K562 (cell line): ENCODE results near the gene RHOB. TPM values are rescaled to one million over a fixed set of nuclear protein-coding genes. Genes with fewer than 3 reads are reported as not detected.

Source experiments
- BCLAF1 ChIP-seq, 2 experiments: fragments of 450-650 bp in 1 of 2; IDR thresholded peaks; 2 replicates each; pipeline ENCODE4 v1.6.1; 2011 to 2017; ENCODE audit warnings: low read depth in 2 of 2, antibody characterized with exemption in 1 of 2, borderline replicate concordance in 1 of 2, low read length in 1 of 2, mild to moderate bottlenecking in 1 of 2, mixed read lengths in 1 of 2; ENCODE audit not compliant: control insufficient read depth in 1 of 2
- CHD2 ChIP-seq: IDR thresholded peaks from 2 replicates; pipeline ENCODE4 v1.6.1; 2011; ENCODE audit warnings: low read depth, low read length
- EP300 ChIP-seq: IDR thresholded peaks from 2 replicates; pipeline ENCODE4 v1.6.1; 2012; ENCODE audit warnings: low read length, improper control_type of control experiment
- HEY1 ChIP-seq: fragments of 250-450 bp; sonication (Bioruptor Pico); IDR thresholded peaks from 2 replicates; pipeline ENCODE4 v1.5.0; 2020; ENCODE audit warnings: mild to moderate bottlenecking, moderate library complexity, borderline replicate concordance
- PRPF4 ChIP-seq: fragments of 200-400 bp; formaldehyde crosslinking; IDR thresholded peaks from one replicate; pipeline ENCODE4 v1.6.1; 2017; ENCODE audit warnings: low read length, low read depth, mild to moderate bottlenecking; ENCODE audit not compliant: insufficient read depth, poor library complexity, severe bottlenecking
- SIN3A ChIP-seq, 2 experiments: fragments of 150-350 bp in 1 of 2; IDR thresholded peaks; 2 replicates each; pipeline ENCODE4 v1.6.1; 2011 to 2016; ENCODE audit warnings: borderline replicate concordance in 2 of 2, low read depth in 2 of 2, low read length in 2 of 2, mild to moderate bottlenecking in 2 of 2, moderate library complexity in 2 of 2; ENCODE audit not compliant: control insufficient read depth in 1 of 2
- SMARCA5 ChIP-seq: fragments of 450-650 bp; IDR thresholded peaks from 2 replicates; pipeline ENCODE4 v1.6.1; 2016
- SPI1 ChIP-seq: IDR thresholded peaks from 2 replicates; pipeline ENCODE4 v1.6.1; 2011; ENCODE audit warnings: low read depth, low read length, control low read depth, borderline replicate concordance
- STAG1 ChIP-seq: sonication (generic); formaldehyde crosslinking; IDR thresholded peaks from 2 replicates; pipeline ENCODE4 v1.5.0; 2020; ENCODE audit warnings: missing genetic modification reagents, borderline replicate concordance
- TFAP4 ChIP-seq: sonication (generic); formaldehyde crosslinking; IDR thresholded peaks from 2 replicates; pipeline ENCODE4 v1.8.0; 2022; ENCODE audit warnings: missing genetic modification reagents, mild to moderate bottlenecking, moderate library complexity, borderline replicate concordance
- ZNF23 ChIP-seq: fragments of 250-450 bp; sonication (Bioruptor Pico); IDR thresholded peaks from 2 replicates; pipeline ENCODE4 v1.4.0; 2020; ENCODE audit warnings: mild to moderate bottlenecking
- polyA plus RNA-seq, 8 experiments: library from polyadenylated mRNA; depleted of rRNA in 4 of 8; stranded (reverse) in 5 of 8; unstranded in 3 of 8; fragments of >200 nt; fragmentation: Nextera tagmentation in 2 of 8; fragmentation: Illumina TruSeq in 1 of 8; extraction: Ambion mirVana in 2 of 8; extraction: Trizol in 1 of 8; gene quantifications; 2 replicates each; pipeline versions ENCODE4 v1.2.1 to v1.2.3, GENCODE V29; 2011 to 2014; ENCODE audit warnings: inconsistent platforms in 1 of 8, missing spikeins in 1 of 8
- total RNA-seq, 7 experiments: library from RNA; depleted of rRNA in 6 of 7; stranded (reverse); fragments of >200 nt in 6 of 7; fragmentation: Illumina TruSeq in 2 of 7; extraction: Trizol in 2 of 7; gene quantifications; 2 replicates each; pipeline versions ENCODE4 v1.2.1 to v1.2.3, GENCODE V29; 2011 to 2021; ENCODE audit warnings: low replicate concordance in 1 of 7

RHOB gene
- total and polyA plus RNA-seq, 9 of the 15 experiments (the other 6 are each of a cell fraction or from before 2014, with no cell fraction given), result 0.07 to 4.8 (median 1.1) TPM

DNA sequence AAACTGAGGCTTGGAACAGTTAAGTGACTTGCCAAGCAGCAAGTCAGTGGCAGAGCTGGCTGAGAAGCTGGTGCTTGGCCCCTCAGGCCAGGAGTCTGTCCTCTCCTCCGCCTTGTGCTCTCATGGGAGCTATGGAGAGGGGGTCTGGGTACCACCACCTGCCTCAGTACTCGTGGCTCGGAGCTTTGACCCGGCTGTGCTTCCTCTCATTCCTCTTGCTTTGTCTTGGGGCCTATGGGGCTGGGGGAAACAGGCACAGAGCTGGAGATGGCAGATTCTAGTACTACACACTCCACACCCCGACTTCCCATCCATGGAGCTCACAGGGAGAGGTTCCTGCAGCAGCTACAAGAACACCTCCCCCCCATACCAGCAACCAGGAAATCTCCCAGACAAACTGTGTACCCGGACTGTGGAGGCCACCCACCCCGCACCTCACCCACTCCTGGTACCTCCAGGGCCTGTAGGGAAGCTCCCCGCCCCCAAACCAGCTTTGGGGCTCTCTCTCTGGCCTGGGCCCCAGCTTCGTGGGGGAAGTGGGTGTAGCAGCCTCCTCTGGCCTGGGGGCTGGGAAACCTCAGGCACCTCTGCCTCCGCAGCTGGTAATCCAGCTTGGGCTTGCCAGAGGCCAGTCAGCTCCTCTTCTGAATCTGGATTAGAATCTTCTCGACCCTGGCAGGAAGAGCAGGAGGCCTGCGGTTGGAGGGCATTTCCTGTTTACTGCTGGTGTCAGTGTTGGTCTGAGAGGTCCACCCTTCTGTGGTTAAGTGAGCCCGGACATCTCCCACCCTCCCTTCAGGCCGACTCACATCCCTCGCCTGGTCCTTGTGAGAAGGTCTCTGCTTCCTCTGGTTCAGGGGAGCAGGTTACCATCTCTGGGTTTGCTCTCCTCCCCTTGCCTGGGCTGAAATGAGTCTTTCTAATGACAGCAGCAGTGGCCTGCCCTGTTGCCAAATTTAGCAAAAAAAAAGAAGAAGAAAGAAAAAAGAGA lies 22.3 kb upstream of the RHOB start (continued):
- TF ChIP-seq BCLAF1 (IDR thresholded peaks at IDR 0.05; ENCODE audit: borderline replicate concordance in 1 of 2, control insufficient read depth in 1 of 2, low read depth in 2 of 2, low read length in 1 of 2) (no peak), PRPF4 (no peak), SMARCA5 (no peak), SIN3A (IDR thresholded peaks at IDR 0.05; ENCODE audit: borderline replicate concordance in 2 of 2, control insufficient read depth in 1 of 2, low read depth in 2 of 2, low read length in 2 of 2) (no peak), HEY1 (CRISPR knock-in tag) (no peak), SPI1 (0 out of 2 replicates have a peak, but pooled peaks have one; percentile 26), EP300 (peak; percentile 66), CHD2 (no peak), ZNF23 (CRISPR knock-in tag) (no peak), STAG1 (CRISPR knock-in tag) (no peak), TFAP4 (CRISPR knock-in tag) (peak; percentile 67; the same call in 1 of the 2 replicates)
